DOHH2 (cell line): ENCODE results near the gene PELI3.

ENCODE experiments used
- EZH2phosphoT487 ChIP-seq: fragments of 200-600 bp; sonication (generic); IDR thresholded peaks from 2 replicates; pipeline ENCODE4 v1.6.1; 2017; ENCODE audit warnings: borderline replicate concordance, mild to moderate bottlenecking, antibody characterized with exemption, low read length, moderate library complexity, mixed read lengths
- TF ChIP-seq, protein P1 (sequence below): fragments of 200-600 bp; sonication (generic); IDR thresholded peaks from one replicate; pipeline ENCODE4 v1.5.1; 2014; ENCODE audit warnings: antibody characterized with exemption, mild to moderate bottlenecking, low read depth, low read length; ENCODE audit not compliant: poor library complexity, severe bottlenecking

DNA sequence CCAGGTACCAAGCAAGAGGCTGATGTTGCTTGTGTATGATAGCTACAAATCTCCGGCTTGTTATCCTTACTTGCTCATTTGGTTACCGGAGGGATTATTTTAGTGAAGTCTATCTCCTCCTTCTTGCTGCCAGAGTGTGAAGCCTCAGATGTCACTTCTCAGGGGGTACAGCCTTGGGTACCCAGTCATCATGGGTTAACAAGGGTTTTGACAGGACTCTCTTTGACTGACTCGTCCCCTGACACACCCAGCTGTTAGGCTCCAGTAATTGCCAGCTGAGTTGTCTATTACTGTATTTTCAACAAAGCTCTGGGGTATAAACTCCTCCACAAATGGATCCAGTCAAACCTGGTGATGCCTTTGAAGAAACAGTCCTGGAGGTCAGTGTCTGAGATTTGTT is 11.9 kb upstream of the PELI3 start:
- TF ChIP-seq, protein P1, sequence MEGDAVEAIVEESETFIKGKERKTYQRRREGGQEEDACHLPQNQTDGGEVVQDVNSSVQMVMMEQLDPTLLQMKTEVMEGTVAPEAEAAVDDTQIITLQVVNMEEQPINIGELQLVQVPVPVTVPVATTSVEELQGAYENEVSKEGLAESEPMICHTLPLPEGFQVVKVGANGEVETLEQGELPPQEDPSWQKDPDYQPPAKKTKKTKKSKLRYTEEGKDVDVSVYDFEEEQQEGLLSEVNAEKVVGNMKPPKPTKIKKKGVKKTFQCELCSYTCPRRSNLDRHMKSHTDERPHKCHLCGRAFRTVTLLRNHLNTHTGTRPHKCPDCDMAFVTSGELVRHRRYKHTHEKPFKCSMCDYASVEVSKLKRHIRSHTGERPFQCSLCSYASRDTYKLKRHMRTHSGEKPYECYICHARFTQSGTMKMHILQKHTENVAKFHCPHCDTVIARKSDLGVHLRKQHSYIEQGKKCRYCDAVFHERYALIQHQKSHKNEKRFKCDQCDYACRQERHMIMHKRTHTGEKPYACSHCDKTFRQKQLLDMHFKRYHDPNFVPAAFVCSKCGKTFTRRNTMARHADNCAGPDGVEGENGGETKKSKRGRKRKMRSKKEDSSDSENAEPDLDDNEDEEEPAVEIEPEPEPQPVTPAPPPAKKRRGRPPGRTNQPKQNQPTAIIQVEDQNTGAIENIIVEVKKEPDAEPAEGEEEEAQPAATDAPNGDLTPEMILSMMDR, result no peak
- TF ChIP-seq EZH2phosphoT487, result no peak
